HepG2 (cell line): Measurements from ENCODE around the gene TTC31. TPM values are rescaled to one million over a fixed set of nuclear protein-coding genes. Genes with fewer than 3 reads are reported as not detected.

Experiments
- CENPT ChIP-seq: sonication (generic); formaldehyde crosslinking; IDR thresholded peaks from 2 replicates; pipeline ENCODE4 v1.8.0; 2022; ENCODE audit warnings: low read depth, mild to moderate bottlenecking, moderate library complexity, missing genetic modification reagents
- TBP ChIP-seq: sonication (generic); formaldehyde crosslinking; IDR thresholded peaks from 2 replicates; pipeline ENCODE4 v1.5.0; 2020; ENCODE audit warnings: missing genetic modification reagents
- ZBTB3 ChIP-seq: sonication (generic); formaldehyde crosslinking; IDR thresholded peaks from 2 replicates; pipeline ENCODE4 v1.4.0; 2020; ENCODE audit warnings: low read depth, mild to moderate bottlenecking, moderate library complexity, missing genetic modification reagents, borderline replicate concordance
- ZNF274 ChIP-seq: sonication (generic); formaldehyde crosslinking; IDR thresholded peaks from 2 replicates; pipeline ENCODE4 v1.5.1; 2020; ENCODE audit warnings: mild to moderate bottlenecking, missing genetic modification reagents
- ZNF788 ChIP-seq: sonication (generic); formaldehyde crosslinking; IDR thresholded peaks from 2 replicates; pipeline ENCODE4 v1.5.0; 2020; ENCODE audit warnings: mild to moderate bottlenecking, missing genetic modification reagents, borderline replicate concordance
- polyA plus RNA-seq, 8 experiments: library from polyadenylated mRNA; depleted of rRNA in 3 of 8; stranded (reverse) in 7 of 8; unstranded in 1 of 8; fragments of >200 nt; fragmentation: Illumina TruSeq in 4 of 8; extraction: Trizol in 4 of 8; gene quantifications; 2 replicates each; pipeline versions ENCODE4 v1.2.1 to v1.2.3, GENCODE V29; 2011 to 2016; ENCODE audit warnings: low read depth in 4 of 8, missing spikeins in 1 of 8, mixed read lengths in 1 of 8; ENCODE audit not compliant: insufficient read depth in 1 of 8
- total RNA-seq, 5 experiments: library from RNA; depleted of rRNA; stranded (reverse); fragments of >200 nt; fragmentation: Illumina TruSeq; extraction: Trizol; gene quantifications; 2 replicates each; pipeline ENCODE4 v1.2.3, GENCODE V29; 2016; ENCODE audit warnings: low read depth in 1 of 5
- TF ChIP-seq, protein P1 (sequence below): sonication (generic); formaldehyde crosslinking; IDR thresholded peaks from 2 replicates; pipeline ENCODE4 v1.5.1; 2020; ENCODE audit warnings: mild to moderate bottlenecking, missing genetic modification reagents, moderate library complexity
- TF ChIP-seq, protein P2 (sequence below): sonication (generic); formaldehyde crosslinking; IDR thresholded peaks from 2 replicates; pipeline ENCODE4 v1.4.0; 2020; ENCODE audit warnings: missing genetic modification reagents
- TF ChIP-seq, protein P3 (sequence below): sonication (generic); formaldehyde crosslinking; IDR thresholded peaks from 2 replicates; pipeline ENCODE4 v1.8.0; 2023; ENCODE audit warnings: mild to moderate bottlenecking, missing genetic modification reagents
- TF ChIP-seq, protein P4 (sequence below): sonication (generic); formaldehyde crosslinking; IDR thresholded peaks from 2 replicates; pipeline ENCODE4 v1.5.0; 2020; ENCODE audit warnings: missing genetic modification reagents, mild to moderate bottlenecking, borderline replicate concordance
- TF ChIP-seq, protein P5 (sequence below): sonication (generic); formaldehyde crosslinking; IDR thresholded peaks from 2 replicates; pipeline ENCODE4 v1.4.0; 2020; ENCODE audit warnings: missing genetic modification reagents

TTC31 gene
- total and polyA plus RNA-seq, 2 of the 13 experiments (the other 11 are each of a cell fraction or from before 2014, with no cell fraction given), result 28.3 to 39.5 TPM

DNA sequence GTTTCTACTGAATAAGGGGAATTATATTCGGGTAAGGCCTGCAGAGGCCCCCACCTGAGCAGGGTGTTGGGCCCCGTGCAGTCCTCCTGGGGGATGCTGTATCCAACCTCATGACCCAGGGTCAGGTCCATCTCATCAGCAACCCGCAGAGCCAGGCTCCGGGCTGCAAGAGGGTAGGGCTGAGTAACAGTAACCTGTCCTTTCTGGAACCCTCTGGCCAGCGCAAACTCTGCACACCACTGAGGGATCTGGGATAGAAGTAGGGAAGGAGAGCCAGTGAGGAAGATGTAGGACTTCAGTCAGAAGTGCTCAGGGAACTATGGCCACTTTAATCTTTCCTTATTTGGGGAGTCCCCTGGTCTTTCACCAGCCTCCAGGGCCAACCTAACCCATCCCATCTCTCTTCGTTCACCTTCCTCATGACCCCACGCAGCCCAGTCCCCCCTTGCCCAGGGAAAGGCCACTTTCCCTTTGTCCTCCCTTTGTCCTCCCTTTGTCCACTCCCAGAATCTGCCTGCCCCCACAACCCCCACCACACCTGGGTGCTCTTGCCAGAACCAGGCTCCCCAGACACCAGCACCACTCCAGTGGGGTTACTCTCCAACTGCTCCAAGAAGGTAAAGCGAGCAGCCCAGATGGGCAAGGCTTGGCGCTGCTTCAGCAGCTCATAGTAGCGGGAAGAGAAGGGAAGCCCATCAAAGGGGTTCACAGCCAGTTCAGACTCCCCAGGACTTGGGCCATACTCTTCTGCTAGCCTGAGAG is 42.3 kb downstream of the TTC31 start (continued):
- TF ChIP-seq, protein P1, sequence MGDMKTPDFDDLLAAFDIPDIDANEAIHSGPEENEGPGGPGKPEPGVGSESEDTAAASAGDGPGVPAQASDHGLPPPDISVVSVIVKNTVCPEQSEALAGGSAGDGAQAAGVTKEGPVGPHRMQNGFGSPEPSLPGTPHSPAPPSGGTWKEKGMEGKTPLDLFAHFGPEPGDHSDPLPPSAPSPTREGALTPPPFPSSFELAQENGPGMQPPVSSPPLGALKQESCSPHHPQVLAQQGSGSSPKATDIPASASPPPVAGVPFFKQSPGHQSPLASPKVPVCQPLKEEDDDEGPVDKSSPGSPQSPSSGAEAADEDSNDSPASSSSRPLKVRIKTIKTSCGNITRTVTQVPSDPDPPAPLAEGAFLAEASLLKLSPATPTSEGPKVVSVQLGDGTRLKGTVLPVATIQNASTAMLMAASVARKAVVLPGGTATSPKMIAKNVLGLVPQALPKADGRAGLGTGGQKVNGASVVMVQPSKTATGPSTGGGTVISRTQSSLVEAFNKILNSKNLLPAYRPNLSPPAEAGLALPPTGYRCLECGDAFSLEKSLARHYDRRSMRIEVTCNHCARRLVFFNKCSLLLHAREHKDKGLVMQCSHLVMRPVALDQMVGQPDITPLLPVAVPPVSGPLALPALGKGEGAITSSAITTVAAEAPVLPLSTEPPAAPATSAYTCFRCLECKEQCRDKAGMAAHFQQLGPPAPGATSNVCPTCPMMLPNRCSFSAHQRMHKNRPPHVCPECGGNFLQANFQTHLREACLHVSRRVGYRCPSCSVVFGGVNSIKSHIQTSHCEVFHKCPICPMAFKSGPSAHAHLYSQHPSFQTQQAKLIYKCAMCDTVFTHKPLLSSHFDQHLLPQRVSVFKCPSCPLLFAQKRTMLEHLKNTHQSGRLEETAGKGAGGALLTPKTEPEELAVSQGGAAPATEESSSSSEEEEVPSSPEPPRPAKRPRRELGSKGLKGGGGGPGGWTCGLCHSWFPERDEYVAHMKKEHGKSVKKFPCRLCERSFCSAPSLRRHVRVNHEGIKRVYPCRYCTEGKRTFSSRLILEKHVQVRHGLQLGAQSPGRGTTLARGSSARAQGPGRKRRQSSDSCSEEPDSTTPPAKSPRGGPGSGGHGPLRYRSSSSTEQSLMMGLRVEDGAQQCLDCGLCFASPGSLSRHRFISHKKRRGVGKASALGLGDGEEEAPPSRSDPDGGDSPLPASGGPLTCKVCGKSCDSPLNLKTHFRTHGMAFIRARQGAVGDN (CRISPR knock-in tag), result peak; percentile 79
- TF ChIP-seq, protein P2, sequence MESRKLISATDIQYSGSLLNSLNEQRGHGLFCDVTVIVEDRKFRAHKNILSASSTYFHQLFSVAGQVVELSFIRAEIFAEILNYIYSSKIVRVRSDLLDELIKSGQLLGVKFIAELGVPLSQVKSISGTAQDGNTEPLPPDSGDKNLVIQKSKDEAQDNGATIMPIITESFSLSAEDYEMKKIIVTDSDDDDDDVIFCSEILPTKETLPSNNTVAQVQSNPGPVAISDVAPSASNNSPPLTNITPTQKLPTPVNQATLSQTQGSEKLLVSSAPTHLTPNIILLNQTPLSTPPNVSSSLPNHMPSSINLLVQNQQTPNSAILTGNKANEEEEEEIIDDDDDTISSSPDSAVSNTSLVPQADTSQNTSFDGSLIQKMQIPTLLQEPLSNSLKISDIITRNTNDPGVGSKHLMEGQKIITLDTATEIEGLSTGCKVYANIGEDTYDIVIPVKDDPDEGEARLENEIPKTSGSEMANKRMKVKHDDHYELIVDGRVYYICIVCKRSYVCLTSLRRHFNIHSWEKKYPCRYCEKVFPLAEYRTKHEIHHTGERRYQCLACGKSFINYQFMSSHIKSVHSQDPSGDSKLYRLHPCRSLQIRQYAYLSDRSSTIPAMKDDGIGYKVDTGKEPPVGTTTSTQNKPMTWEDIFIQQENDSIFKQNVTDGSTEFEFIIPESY (CRISPR knock-in tag), result peak; percentile 88
- TF ChIP-seq TBP (CRISPR knock-in tag) (no peak), ZNF274 (CRISPR knock-in tag) (peak; percentile 13; the same call in 1 of the 2 replicates), ZBTB3 (no peak), ZNF788 (CRISPR knock-in tag) (0 out of 2 replicates have a peak, but pooled peaks have one; percentile 5), CENPT (CRISPR knock-in tag) (no peak)
- TF ChIP-seq, protein P3, sequence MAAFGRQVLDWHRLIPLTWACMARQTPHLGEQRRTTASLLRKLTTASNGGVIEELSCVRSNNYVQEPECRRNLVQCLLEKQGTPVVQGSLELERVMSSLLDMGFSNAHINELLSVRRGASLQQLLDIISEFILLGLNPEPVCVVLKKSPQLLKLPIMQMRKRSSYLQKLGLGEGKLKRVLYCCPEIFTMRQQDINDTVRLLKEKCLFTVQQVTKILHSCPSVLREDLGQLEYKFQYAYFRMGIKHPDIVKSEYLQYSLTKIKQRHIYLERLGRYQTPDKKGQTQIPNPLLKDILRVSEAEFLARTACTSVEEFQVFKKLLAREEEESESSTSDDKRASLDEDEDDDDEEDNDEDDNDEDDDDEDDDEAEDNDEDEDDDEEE (CRISPR knock-in tag), result 0 out of 2 replicates have a peak, but pooled peaks have one; percentile 78
- TF ChIP-seq, protein P4, sequence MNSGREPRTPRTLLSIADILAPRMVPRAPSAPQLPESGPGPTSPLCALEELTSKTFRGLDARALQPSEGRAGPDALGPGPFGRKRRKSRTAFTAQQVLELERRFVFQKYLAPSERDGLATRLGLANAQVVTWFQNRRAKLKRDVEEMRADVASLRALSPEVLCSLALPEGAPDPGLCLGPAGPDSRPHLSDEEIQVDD (CRISPR knock-in tag), result 0 out of 2 replicates have a peak, but pooled peaks have one; percentile 27
- TF ChIP-seq, protein P5, sequence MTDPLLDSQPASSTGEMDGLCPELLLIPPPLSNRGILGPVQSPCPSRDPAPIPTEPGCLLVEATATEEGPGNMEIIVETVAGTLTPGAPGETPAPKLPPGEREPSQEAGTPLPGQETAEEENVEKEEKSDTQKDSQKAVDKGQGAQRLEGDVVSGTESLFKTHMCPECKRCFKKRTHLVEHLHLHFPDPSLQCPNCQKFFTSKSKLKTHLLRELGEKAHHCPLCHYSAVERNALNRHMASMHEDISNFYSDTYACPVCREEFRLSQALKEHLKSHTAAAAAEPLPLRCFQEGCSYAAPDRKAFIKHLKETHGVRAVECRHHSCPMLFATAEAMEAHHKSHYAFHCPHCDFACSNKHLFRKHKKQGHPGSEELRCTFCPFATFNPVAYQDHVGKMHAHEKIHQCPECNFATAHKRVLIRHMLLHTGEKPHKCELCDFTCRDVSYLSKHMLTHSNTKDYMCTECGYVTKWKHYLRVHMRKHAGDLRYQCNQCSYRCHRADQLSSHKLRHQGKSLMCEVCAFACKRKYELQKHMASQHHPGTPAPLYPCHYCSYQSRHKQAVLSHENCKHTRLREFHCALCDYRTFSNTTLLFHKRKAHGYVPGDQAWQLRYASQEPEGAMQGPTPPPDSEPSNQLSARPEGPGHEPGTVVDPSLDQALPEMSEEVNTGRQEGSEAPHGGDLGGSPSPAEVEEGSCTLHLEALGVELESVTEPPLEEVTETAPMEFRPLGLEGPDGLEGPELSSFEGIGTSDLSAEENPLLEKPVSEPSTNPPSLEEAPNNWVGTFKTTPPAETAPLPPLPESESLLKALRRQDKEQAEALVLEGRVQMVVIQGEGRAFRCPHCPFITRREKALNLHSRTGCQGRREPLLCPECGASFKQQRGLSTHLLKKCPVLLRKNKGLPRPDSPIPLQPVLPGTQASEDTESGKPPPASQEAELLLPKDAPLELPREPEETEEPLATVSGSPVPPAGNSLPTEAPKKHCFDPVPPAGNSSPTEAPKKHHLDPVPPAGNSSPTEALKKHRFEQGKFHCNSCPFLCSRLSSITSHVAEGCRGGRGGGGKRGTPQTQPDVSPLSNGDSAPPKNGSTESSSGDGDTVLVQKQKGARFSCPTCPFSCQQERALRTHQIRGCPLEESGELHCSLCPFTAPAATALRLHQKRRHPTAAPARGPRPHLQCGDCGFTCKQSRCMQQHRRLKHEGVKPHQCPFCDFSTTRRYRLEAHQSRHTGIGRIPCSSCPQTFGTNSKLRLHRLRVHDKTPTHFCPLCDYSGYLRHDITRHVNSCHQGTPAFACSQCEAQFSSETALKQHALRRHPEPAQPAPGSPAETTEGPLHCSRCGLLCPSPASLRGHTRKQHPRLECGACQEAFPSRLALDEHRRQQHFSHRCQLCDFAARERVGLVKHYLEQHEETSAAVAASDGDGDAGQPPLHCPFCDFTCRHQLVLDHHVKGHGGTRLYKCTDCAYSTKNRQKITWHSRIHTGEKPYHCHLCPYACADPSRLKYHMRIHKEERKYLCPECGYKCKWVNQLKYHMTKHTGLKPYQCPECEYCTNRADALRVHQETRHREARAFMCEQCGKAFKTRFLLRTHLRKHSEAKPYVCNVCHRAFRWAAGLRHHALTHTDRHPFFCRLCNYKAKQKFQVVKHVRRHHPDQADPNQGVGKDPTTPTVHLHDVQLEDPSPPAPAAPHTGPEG (CRISPR knock-in tag), result no peak
